Stimulated activated CD4-positive, alpha-beta T cell treated with anti-CD3 and anti-CD28 coated beads, Interleukin-4, amount 100 ng/mL, for 48 hours (primary cell): ENCODE results near the gene FRMD1.

Experiments used
- DNase-seq, 2 donors: peaks; one replicate each; pipeline ENCODE4 v3.0.0-alpha.2; 2020; ENCODE audit warnings: low read depth in 2 of 2

FRMD1 gene

DNA sequence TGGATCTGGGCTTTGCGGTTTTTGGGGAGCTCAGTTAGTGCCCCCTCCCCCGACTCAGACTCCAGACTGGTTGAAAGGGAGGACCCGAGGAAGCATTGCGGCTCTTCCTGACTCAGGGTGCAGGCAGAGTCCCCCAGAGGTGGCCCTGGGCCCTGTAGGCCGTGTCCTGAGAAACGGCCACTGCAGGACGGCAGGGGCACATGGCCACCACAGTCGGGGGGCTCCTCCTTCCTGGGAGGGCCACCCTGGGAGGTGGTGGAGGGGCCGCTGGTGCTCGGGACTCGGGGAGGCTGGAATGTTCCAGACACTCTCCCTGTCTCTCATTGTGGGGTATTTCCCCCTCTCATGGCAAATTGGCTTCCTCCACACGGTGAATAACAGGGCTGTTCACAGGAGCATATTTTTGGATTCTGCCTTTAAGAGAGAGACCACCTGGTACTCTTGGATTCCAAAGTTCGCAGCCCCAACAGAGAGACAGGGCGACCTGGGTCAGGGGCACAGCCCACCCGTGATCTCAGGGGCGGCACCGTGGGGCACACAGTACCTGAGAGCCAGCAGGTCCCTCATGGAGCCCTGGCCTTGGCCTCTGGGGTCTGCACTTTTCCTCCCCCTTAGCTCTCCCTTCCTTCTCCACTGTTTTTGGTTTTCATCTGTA, 35.7 kb downstream of the FRMD1 start:
- DNase-seq: no peak

DNA sequence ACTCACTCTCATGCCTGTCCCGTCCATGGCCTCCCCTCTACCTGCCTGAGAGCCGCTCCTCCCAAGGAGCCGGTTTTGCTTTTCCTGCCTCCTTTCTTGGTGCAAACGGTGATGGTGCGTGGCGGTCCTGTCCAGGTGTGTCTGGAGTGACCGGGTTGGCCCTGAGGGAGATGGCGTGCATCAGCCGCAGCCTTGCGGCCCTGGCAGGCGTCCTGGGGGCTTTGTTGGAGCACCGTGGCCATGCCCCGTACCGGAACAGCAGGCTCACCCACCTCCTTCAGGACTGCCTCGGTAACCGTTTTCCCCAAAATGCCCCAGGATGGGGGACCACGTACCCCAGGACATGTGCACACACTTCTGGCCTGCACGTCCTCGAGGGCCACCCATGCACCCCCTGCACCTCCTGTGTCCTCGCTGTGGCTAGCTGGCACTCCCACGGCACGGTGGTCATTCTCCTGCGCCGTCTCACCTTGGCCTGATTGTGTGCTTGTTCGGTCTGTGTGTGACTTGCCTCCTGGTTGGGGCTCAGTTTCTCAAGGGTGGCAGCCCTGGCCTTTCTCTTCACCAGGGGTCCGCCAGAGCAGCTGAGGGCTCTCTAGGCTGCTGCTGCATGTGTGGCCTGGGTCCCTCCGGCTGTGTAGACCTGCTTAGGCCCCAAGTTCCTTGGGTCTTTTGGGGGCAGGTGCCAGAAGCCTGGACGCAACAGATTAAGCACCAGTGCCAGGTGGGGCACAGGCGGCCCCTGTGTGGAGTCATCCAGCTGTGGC, 36.4 kb downstream of the FRMD1 start:
- no peak for DNase-seq

DNA sequence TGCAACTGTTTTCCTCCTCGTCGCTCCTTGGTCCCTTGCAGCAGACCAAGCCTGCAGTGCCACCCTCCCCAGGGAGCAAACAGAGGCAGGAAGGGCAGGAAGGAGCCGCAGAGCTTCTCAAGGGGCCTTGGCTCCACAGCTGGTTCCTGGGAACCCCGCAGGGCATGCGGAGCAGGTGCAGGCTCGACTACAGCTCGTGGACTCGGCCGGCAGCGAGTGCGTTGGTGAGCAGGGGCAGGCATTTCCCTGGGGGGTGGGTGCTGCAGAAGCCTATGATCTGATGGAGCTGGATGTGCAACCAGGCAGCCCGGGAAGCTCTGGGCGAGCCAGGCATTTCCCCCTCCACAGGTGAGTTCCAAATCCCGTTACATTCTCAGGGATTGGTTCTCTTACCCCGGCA, 37.1 kb downstream of the FRMD1 start:
- no peak for DNase-seq

DNA sequence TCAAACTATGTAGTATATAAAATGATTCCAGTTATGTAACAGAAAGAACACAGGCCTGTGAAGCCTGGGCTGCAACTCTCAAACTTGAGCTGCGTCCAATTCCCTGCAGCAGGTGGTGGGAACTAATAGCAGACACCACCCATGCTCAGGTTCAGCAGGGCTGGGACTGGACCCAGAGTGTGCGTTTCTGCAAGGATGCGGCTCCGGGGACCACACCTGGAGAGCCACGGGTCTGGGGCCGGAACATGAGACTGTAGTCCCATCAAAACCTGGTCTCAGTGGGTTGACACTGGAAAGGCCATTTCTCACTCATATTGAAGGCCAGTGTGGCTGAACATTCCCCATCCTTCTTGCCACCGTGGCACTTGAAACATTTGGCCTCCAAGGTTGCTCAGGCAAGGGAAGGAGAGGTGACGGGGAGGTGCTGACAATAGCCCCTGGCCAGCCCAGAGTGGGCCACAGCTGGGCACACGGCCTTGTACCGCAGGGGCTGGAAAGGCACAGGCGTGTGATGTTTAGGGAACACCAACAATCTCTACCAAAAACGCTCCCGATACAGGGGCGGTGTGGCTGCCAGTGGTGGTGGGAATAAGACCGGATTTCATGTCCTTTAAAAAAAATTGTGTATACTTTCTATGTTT, 38.0 kb downstream of the FRMD1 start:
- DNase-seq: no peak

DNA sequence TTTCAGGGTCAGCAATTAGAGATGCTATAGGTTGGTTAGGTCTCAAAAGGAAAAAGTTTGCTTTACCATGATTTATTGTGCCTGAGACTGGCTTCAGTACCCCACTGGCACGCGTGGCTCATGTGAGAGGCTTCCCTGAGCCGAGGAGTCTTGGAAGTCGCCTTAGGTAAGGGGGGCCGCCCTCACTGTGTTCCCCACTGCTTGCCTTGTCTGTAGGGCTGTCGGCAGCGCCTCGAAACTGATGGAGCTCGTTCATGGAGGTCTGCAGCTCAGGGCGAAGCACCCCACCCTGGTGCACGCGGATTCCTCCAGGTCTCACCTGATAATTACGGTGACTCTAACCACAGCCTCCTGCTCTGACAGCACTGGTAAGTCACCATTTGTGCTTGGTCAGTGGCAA, 39.2 kb downstream of the FRMD1 start:
- DNase-seq: no peak

DNA sequence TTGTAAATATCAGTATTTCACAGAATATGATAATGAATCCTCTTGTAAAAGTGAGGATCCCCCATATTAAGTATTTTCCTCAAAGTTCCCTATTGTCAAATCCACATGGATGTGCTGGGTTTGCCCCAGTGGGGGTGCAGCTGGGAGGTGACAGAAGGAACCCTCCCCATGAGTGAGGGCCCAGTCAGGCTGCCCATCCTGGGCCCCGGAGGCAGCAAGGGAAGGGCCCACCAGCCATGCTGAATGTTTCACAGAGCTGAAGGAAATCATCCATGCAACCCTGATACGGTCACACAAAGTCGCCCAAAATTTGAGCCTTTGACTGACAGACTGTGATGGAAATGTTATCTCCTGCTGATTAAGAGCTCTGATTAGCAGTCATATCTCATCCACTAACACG, 39.7 kb downstream of the FRMD1 start:
- DNase-seq: no peak

DNA sequence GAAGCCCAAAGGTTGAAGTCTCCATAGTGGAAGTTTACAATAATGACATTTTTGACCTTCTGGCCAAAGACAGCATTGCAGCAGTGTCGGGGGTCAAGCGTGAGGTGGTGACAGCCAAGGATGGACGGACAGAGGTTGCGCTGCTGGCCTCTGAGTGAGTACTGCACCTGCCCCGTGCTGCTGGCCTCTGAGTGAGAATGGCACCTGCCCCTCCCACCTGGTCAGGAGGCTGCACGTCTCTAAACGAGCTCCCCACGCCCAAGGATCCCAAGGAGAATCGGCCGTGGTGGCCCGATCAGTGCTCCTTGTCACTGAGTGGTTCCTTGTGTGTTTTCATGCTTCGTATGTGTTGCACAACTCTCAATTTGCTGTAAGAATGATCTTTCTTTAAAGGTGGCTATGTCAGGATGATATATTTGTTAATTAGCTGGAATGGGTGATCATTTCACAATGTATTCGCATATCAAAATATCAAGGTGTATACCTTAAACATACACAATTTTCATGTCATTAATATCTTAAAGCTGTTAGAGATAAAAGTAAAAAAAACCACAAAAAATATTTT, 40.4 kb downstream of the FRMD1 start:
- DNase-seq: no peak

DNA sequence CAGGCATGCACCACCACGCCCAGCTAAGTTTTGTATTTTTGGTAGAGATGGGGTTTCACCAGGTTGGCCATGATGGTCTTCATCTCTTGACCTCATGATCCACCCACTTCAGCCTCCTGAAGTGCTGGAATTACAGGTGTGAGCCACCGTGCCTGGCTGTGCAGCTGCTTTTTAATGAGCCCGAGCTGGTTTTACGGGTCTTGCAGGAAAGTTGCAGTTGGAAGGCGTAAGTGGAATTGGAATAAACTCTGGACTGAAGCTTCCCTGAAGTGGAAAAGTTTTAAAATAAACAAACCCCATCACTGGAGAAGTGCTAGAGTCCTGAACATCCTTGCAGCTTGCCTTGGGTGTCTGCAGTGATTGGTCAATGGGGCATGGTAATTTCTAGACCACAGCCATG, 41.2 kb downstream of the FRMD1 start:
- DNase-seq: no peak

DNA sequence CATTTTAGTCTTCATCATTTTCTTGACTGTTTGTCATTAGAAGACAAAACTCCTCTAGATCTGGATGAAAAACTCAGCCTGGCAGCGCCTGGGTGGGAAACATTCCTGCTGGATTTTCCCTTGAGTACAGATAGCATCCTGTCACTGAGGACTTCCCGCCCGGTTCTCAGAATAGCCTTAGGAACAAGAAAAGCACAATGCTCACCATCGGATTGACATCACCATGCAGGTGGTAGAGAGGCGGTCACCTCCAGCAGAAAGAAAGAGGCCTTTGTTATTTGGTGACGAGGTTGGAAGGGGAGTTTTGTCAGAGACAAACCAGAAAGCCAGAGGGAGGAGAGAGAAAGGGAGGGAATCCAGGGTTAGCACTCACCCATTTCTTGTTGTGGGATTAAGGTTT, 41.8 kb downstream of the FRMD1 start:
- no peak for DNase-seq

DNA sequence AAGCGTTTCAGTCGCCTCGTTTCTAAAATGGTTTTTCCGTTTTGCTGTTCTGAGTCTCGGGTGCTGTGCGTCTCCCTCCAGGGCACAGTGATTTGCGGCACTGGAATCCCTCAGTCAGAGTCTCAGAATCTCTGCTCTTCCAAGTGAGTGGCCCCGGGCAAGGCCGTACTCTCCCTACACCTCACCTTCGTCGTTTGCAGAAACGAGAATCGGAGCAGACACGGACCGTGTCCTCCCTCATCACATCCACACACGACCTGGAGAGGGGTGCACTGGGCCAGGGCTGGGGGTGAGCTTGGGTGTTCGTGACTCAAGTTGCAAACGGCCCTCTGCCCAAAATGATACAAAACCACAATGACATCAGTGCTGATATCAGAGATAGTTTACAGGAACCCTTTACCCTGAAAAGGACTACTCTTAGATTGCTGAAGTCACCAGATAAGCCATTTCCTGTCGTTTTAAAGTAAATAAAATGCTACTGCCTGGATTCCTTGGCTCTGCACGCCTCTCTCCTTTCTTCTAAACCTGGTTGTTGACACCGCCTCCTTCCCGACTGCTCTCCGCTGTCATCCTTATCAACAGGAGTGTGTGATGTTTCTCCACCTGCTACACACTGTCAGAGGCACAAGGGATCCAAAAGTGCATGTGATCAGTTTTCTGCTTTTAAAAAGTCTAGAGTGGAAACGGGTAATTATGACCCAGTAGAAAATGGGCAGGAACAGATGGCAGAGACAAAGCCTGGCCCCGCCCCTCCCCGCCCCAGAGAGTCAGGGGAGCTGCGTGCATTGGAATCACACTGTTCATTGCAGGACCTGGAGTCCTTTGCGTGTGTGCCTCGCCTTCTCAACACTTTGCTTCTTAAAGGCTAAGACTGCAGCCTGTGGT, 43.1 kb downstream of the FRMD1 start:
- DNase-seq: no peak

DNA sequence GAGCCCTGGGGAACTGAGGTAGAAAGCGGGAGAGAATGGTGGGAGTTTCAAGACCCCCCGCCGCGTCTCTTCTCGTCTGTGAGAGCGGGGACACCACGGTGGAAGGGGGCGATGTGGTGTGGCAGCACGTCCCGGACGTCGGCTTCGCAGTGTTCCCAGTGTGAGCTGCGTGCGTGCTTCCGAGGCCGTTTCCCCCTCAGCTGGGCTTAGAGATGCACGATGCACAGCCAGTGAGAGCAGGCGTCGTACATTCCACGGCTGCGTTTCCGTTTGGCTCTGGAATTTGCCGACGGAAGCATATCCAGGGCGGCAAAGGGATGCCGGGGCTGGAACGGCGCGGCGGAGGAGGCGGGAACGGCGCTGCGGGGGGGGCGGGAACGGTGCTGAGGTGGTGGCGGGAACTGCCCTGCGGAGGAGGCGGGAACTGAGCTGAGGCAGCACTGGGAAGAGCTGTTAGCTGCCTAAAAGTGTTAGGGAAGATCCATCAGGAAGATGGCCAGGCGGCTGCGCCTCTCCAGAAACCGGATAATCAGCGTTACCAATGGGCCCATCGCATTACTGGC, 43.8 kb downstream of the FRMD1 start:
- no peak for DNase-seq

DNA sequence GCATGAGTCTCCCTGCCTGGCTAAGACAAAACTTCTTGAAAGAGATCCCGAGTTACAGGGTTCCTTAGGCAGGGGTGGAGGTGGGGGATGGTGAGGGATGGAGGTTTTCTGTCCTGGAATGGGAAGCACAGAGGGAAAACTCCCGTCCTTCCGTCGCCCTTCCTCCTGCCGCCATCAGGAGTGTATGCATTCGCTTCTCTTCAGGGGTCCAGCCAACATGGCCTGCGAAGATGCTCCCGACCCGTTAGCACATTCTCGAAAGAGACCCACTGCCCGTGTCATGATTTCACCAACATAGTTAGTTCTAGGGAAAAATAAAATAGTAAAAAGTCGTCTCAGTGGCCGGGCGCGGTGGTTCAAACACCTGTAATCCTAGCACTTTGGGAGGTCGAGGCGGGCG, 44.5 kb downstream of the FRMD1 start:
- DNase-seq: no peak

DNA sequence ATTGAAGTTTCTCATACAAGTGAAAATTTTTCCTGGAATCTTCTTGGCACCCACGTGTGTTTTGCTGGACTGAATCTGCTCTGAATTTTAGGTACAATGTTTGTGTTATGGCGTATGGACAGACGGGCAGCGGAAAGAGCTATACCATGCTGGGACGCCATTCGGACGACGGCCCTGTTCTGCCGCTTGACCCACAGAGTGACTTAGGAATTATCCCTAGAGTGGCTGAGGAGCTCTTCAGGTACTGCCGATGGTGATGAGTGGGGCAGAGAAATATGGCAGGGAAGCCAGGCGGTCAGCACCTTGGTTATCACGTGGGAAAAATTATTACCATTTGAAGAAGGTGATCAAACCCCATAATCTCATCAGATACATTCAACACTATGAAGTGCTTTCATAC, 45.2 kb downstream of the FRMD1 start:
- no peak for DNase-seq

DNA sequence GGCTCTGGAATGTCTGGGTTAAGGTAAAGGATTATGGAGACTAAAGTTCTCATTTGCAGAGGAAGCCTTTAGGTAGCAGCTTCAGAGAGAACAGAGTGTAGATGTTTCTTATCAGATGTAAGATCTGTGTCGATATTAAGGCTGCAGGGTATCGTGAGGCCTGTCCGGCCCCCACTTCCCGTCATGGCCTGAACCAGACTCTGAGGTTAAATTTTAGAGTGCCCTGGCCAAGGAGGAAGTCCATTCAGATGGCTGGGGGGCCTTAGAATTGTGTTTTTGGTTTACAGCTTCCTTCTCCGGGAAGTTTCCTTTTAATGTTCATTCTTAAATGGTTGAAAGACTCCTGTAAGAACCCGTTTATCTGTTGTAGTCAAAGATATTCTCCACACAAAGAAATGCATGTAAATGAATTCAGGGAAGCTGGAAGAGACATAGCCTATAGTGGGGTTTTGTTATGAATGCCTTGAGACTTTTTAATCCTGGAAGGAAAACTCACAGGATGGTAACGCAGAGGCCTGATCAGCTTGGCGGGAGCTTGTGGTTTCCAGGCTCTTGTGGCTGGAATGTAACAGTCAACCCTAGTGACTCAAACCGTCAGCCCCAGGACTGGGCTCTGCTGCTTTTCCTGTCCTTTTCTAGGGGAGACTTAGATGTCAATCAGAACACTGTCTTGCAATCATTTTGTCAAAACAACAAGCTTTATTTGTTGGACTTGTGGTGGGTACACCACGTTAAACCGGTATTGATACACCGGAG, 46.8 kb downstream of the FRMD1 start:
- DNase-seq: no peak

DNA sequence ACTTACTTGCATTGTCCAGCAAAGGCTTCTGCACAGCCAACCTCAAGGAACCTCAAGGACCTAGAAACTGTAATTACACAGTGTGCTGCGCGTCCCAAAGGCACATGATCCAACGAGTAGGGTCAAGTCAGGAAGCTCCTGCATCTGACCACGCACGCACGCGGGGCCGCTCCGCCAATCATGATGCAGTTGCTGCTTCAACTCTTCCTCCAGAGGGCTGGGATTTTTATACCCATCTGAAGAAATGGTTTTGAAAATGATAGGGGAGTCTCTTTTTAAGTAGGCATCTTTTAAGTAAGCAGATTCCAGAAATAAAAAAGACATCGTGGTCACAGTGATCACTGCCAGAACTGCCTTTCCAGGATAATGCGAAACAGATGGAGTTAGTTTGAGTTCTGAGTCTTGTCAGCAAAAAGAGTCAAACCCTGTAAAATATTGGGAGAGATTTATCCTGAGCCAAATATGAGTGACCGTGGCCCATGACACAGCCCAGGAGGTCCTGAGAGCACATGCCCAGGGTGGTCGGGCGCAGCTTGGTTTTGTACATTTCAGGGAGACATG, 47.5 kb downstream of the FRMD1 start:
- DNase-seq: no peak

DNA sequence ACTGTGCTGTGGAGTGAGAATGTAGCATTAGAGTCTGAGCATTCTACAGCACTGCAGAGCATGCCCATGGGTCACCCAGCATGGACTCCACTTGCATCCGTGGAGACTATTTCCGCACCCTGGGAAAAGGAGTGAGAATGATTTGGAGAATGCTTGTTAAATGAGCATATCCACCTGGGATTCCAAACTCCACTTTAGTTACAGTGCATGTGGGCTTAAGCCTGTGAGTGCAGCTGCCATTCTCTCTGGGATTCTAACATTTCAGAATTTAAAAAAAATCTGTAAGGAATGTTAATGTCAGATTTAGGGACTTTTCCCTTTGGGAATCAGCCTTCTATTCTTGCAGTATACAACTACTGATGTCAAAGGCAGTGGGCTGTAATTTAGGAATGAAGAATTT, 48.1 kb downstream of the FRMD1 start:
- DNase-seq: no peak

DNA sequence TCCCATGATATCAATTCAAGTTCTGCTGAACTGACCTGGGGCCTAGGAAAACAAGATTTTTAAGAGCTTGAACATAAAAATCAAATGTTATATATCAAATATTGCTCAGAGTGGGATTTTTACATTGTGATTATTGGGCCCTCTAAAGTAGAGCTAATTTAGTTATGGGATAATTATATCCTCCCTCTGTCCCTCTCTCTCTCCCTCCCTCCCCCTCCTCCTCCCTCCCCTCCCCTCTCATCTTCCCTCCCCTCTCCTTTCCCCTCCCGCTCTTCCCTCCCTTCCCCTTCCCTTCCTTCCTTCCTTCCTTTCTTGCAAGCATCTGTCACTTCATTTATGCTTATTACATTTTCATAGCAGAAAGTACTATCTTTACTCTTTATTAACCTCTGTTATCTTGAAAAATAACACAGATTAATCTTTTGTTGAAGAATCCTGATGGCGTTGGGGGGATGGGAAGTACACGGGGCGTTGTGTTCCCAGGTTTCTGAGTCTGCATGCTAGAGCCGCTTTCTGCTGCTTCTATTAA, 48.7 kb downstream of the FRMD1 start:
- no peak for DNase-seq

DNA sequence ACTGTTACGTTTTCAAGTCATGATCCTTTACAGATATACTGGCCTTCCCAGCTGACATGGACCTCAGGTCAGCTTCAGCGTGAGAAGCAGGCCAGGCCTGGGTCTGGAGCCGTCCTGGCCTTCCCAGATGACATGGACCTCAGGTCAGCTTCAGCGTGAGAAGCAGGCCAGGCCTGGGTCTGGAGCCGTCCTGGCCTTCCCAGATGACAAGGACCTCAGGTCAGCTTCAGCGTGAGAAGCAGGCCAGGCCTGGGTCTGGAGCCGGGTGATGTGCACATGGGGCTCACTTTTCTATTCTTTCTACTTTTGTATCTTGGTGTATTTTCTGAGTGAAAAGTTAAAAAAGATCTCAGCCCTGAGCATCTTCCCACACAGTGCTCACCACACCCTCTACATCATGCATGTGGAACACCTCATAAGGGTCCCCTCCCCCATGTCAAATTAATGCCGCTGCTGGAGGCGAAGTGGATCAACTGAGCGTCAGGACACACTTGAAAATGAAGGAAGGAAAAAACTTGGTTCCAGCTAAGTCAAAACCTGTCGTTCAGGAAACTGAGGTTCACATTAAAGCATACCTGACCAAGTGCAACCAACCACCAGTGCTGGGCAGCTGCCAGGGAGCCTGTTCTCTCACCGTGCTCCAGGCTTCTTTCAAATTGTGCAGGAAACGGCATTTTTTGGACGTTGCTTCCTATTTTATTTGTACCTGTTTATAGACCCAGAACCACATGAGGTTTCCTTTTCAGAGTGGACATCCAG, 49.4 kb downstream of the FRMD1 start:
- DNase-seq: no peak

DNA sequence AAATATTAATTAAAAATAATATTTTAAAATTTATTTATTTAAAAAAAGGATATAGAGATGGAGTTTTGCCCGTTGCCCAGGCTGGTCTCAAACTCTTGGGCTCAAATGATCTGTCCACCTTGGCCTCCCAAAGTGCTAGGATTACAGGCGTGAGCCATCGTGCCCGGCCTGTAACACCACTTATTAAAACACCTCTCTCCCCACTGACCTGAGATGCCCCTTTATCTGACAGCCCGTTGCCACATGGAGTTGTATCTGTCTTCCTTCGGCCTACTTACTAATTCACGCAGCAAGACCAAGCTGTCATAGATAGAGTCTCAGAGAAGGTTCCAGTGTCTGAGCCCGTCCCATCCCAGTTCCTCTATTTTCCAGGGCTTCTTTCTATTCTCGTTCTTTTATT, 50.8 kb downstream of the FRMD1 start:
- no peak for DNase-seq
